Brain microvascular endothelial cell (primary cell): ENCODE measurements around the gene SLCO3A1.

Experiments used
- DNase-seq: peaks from one replicate; pipeline ENCODE4 v3.0.0-alpha.2; 2020
- H3K27ac ChIP-seq: fragments of 250-450 bp; sonication (Bioruptor Pico); 2 replicates; pipeline ENCODE4 v1.5.1; 2020; ENCODE audit warnings: mild to moderate bottlenecking, moderate library complexity
- H3K27me3 ChIP-seq: fragments of 250-450 bp; sonication (Bioruptor Pico); replicated peaks from 2 replicates; pipeline ENCODE4 v1.5.1; 2020; ENCODE audit warnings: mild to moderate bottlenecking
- H3K36me3 ChIP-seq: fragments of 250-450 bp; sonication (Bioruptor Pico); replicated peaks from 2 replicates; pipeline ENCODE4 v1.5.1; 2020; ENCODE audit warnings: mild to moderate bottlenecking
- H3K4me3 ChIP-seq: 2 replicates; pipeline ENCODE4 v1.5.1; 2011; ENCODE audit warnings: low read depth, mild to moderate bottlenecking, control low read depth, low read length, moderate library complexity
- CTCF ChIP-seq: IDR thresholded peaks from 2 replicates; pipeline ENCODE4 v1.5.1; 2011; ENCODE audit warnings: low read depth, mild to moderate bottlenecking, moderate library complexity, low read length, control low read depth, inconsistent platforms; ENCODE audit errors: missing control alignments
- in situ Hi-C: cut with HindIII; loops from 2 replicates; pipeline ENCODE4 v1.10.0; 2017; ENCODE audit warnings: low sequenced_read_pairs, low pct_ligation_motif_present

The SLCO3A1 gene

GRCh38 chr15:92091155-92091734, 237.7 kb downstream of the SLCO3A1 start:
- peak; percentile 21 for DNase-seq
- Histone ChIP-seq H3K27ac (no peak overlapping the region), H3K36me3 (no peaks in the 10 kb centered on the region), H3K27me3 (no peaks in the 10 kb centered on the region), H3K4me3 (no peak overlapping the region)
- in situ Hi-C loops, result no loop called here
- TF ChIP-seq CTCF, result peak; percentile 83

GRCh38 chr15:92092289-92093105, 239.0 kb downstream of the SLCO3A1 start:
- Histone ChIP-seq H3K4me3 (no peak overlapping the region), H3K27ac (no peak overlapping the region), H3K27me3 (no peaks in the 10 kb centered on the region), H3K36me3 (no peaks in the 10 kb centered on the region)
- no peak for DNase-seq
- in situ Hi-C loops, result no loop called here
- TF ChIP-seq CTCF, result no peak

GRCh38 chr15:92095693-92096092, 242.2 kb downstream of the SLCO3A1 start:
- in situ Hi-C loops, result no loop called here
- Histone ChIP-seq H3K27ac (no peak overlapping the region), H3K36me3 (no peaks in the 10 kb centered on the region), H3K27me3 (no peaks in the 10 kb centered on the region), H3K4me3 (no peak overlapping the region)
- TF ChIP-seq CTCF, result no peak
- no peak for DNase-seq

GRCh38 chr15:92097474-92098178, 244.1 kb downstream of the SLCO3A1 start:
- Histone ChIP-seq H3K36me3 (no peaks in the 10 kb centered on the region), H3K4me3 (no peak overlapping the region), H3K27ac (no peak overlapping the region), H3K27me3 (no peaks in the 10 kb centered on the region)
- in situ Hi-C loops, result no loop called here
- DNase-seq, result peak; percentile 15
- peak; percentile 86 for TF ChIP-seq CTCF

- Histone ChIP-seq H3K4me3 (no peak overlapping the region), H3K27me3 (no peaks in the 10 kb centered on the region), H3K36me3 (no peaks in the 10 kb centered on the region), H3K27ac (no peak overlapping the region)
- in situ Hi-C loops, result no loop called here
- no peak for DNase-seq
- TF ChIP-seq CTCF, result no peak
Observed at GRCh38 chr15:92098869-92099268, 245.4 kb downstream of the SLCO3A1 start.
